Bronchial epithelial cell (primary cell): ENCODE data around the gene MBL2. TPM values are rescaled to one million over a fixed set of nuclear protein-coding genes. Genes with fewer than 3 reads are reported as not detected.

Experiments used
- DNase-seq: peaks from one replicate; pipeline ENCODE4 v3.0.0-alpha.2; 2010; ENCODE audit warnings: low read depth
- FAIRE-seq: peaks from 2 replicates; lab custom pipeline; 2011; peaks lifted over from hg19 to GRCh38; lab: Jason Lieb, UNC
- H3K27me3 ChIP-seq: 2 replicates; pipeline ENCODE4 v1.5.1; 2011; ENCODE audit warnings: low read length; ENCODE audit not compliant: control insufficient read depth, insufficient read depth
- H3K36me3 ChIP-seq: 2 replicates; pipeline ENCODE4 v1.5.1; 2011; ENCODE audit warnings: low read length; ENCODE audit not compliant: control insufficient read depth, insufficient read depth
- H3K4me3 ChIP-seq: 2 replicates; pipeline ENCODE4 v1.5.1; 2011; ENCODE audit warnings: mild to moderate bottlenecking, low read depth, low read length, control low read depth
- total RNA-seq: library from RNA; depleted of rRNA; stranded (reverse); fragments of >200 nt; gene quantifications from 2 replicates; pipeline ENCODE4 v1.2.1, GENCODE V29; 2014
- TF ChIP-seq, protein P1 (sequence below): IDR thresholded peaks from 2 replicates; pipeline ENCODE4 v1.5.1; 2011; ENCODE audit warnings: mild to moderate bottlenecking, moderate library complexity, low read length, control low read depth, inconsistent platforms; ENCODE audit not compliant: insufficient read depth, severe bottlenecking

Gene MBL2
- not detected in 2 replicates for total RNA-seq

GRCh38 chr10:52772623-52773022 is at the start of gene MBL2:
Gene MBL2 (minus strand): TSS chr10:52772784. CDS start chr10:52771635, 1,149 bp downstream.
- Histone ChIP-seq H3K4me3 (no peak within 1 kb of the TSS), H3K27me3 (no peaks in the 10 kb centered on the region), H3K36me3 (no peaks in the 10 kb centered on the region)
- FAIRE-seq (no peak), DNase-seq (no peak)
- TF ChIP-seq, protein P1, sequence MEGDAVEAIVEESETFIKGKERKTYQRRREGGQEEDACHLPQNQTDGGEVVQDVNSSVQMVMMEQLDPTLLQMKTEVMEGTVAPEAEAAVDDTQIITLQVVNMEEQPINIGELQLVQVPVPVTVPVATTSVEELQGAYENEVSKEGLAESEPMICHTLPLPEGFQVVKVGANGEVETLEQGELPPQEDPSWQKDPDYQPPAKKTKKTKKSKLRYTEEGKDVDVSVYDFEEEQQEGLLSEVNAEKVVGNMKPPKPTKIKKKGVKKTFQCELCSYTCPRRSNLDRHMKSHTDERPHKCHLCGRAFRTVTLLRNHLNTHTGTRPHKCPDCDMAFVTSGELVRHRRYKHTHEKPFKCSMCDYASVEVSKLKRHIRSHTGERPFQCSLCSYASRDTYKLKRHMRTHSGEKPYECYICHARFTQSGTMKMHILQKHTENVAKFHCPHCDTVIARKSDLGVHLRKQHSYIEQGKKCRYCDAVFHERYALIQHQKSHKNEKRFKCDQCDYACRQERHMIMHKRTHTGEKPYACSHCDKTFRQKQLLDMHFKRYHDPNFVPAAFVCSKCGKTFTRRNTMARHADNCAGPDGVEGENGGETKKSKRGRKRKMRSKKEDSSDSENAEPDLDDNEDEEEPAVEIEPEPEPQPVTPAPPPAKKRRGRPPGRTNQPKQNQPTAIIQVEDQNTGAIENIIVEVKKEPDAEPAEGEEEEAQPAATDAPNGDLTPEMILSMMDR, result no peak

DNA sequence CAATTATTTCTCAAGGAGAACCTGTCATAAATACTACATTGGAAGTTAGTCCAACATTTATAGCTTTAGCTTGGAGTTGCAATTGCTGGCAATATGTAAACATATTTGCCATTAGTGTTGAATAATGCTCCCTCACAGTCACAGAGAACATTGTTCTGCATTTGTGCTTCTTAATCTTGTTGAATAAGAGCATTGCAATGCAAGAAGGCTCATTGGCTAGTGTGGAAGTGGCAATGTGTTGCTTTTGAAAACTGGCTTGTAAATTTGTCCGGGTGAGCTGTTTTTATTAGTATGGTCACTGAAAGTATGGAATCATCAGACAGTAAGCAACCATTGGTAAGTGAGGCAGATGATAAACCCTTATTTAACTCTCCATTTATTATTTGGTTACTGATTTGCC is 47.7 kb upstream of the MBL2 start:
- DNase-seq, result no peak
- Histone ChIP-seq H3K27me3 (no peaks in the 10 kb centered on the region), H3K4me3 (no peak overlapping the region), H3K36me3 (no peaks in the 10 kb centered on the region)
- FAIRE-seq, result no peak
- TF ChIP-seq, protein P1, result no peak

- FAIRE-seq, result no peak
- TF ChIP-seq, protein P1, result peak; percentile 66
- H3K27me3 ChIP-seq, result no peaks in the 10 kb centered on the region
- DNase-seq, result peak; percentile 90
- H3K4me3 ChIP-seq, result no peak overlapping the region
- H3K36me3 ChIP-seq, result no peaks in the 10 kb centered on the region
Observed at GRCh38 chr10:52818019-52818418, 45.4 kb upstream of the MBL2 start.

- TF ChIP-seq, protein P1, result no peak
- Histone ChIP-seq H3K27me3 (no peaks in the 10 kb centered on the region), H3K4me3 (no peak overlapping the region), H3K36me3 (no peaks in the 10 kb centered on the region)
- no peak for DNase-seq
- FAIRE-seq, result no peak
Observed at GRCh38 chr10:52814506-52814905, 41.9 kb upstream of the MBL2 start.

DNA sequence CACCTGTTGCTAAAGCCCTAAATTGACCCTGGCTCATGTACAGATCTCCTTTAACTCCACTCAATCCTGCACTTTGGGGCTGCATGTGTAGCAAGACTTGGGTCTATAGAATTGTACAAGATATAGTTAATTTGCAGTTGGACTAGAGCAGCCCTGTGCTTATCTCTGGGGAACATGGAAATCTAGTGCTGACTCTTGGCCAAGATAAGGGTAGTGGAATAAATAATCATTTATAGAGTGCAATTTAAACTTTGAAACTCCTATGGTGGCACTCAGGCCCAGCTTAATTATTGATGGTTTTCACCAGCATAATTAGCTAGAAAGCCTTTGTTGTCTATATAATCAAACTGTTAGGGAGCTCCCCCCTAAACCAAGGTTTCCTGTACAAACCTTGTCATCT is 39.2 kb upstream of the MBL2 start:
- FAIRE-seq, result no peak
- H3K36me3 ChIP-seq, result no peaks in the 10 kb centered on the region
- TF ChIP-seq, protein P1, result no peak
- no peak overlapping the region for H3K4me3 ChIP-seq
- no peaks in the 10 kb centered on the region for H3K27me3 ChIP-seq
- DNase-seq, result no peak

DNA sequence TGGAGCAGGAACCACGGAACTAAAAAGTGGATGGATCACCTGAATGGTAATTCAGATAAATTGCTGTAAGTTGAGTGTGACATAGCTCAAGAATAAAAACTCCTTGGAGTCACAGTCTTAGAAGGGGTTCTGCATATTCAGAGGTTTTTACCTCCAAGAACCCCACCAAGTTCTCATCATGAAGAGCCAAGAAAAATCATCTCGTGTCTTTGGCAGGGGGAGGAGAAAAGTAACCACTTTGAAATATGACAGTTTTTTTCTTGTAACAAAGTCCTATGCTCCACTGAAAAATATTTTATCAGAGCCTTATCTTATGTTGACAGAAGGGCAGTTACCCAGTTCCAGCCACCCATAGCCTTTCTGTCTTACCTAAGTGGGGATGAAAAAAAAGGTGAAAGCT is 38.2 kb upstream of the MBL2 start:
- Histone ChIP-seq H3K36me3 (no peaks in the 10 kb centered on the region), H3K27me3 (no peaks in the 10 kb centered on the region), H3K4me3 (no peak overlapping the region)
- DNase-seq (no peak), FAIRE-seq (no peak)
- TF ChIP-seq, protein P1, result no peak
